HG02678 (cell line): ENCODE measurements around the gene CPA1.

ENCODE experiments used
- ATAC-seq: cut with Tn5 transposase; IDR thresholded peaks from one replicate; pipeline ENCODE4 v1.9.1; 2021; ENCODE audit warnings: mild to moderate bottlenecking, moderate library complexity; ENCODE audit not compliant: unreplicated experiment

The CPA1 gene

DNA sequence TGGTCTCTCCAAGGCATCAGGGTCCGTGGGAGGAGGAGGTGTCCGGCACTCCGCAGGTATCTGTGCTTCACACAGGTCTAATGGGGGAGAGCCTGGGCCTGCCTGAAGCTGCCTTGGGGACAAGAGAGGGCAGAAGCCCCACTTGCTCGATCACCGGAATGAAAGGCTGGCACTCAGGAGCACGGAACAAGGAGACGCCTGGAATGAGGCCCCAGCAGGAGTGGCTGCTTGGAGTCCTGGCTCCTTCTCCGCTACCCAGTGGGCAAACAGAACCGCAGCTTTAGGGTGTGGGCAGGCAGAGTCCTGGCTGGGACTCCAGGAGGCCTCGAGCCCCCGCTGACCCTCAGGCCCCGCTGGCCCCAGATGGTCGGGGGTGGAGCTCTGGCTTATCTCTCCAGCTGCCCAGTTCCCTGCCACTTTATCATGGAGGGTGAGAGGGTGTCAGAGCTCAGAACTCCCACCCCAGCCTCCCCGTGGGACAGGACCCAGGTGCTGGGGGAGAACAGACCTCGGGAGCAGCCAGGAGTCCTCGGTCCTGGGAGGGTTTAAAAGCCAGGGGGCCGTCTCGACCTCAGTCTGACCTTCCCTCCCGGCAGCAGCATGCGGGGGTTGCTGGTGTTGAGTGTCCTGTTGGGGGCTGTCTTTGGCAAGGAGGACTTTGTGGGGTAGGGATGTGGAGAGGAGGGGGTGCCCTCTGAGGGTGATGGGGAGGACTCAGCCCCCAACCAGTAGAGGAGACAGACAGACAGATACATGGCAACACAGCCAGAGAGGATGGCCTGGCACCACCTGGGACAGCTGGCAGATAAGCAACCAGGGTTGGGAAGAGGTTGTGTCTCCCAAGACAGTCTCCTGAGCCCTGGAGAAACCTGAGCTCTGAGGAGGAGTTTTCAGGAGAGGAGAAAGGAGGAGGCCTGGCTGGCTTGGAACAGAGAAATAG, at the start of gene CPA1:
Gene CPA1, plus strand, starts transcription at position 574 of the 940 bp plus-strand sequence. Its CDS starts 27 bp downstream, at position 601.
- ATAC-seq: no peak

GRCh38 chr7:130332259-130333053, 47.8 kb upstream of the CPA1 start:
- no peak for ATAC-seq

DNA sequence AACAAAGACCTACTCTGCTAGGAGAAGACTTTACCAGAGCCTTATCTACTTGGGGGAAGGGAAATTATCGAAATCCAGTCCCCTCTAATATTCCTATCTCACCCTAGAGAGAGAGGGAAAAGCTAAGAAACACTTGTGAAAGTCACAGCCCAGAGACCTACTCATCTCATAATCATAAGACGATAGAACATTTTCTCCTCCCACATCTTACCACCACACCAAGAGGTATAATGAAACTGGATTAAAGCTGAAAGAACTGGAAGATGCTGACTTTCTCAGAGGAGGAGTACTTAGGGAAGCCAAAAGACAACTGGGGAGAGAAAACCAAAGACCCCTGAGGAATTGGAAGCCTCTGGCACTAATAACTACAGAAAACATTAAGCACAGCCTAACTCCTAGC, 46.5 kb upstream of the CPA1 start:
- ATAC-seq: no peak

GRCh38 chr7:130334274-130334673, 46.0 kb upstream of the CPA1 start:
- ATAC-seq: no peak

GRCh38 chr7:130337410-130337971, 42.8 kb upstream of the CPA1 start:
- ATAC-seq: no peak

GRCh38 chr7:130338233-130338632, 42.1 kb upstream of the CPA1 start:
- no peak for ATAC-seq

DNA sequence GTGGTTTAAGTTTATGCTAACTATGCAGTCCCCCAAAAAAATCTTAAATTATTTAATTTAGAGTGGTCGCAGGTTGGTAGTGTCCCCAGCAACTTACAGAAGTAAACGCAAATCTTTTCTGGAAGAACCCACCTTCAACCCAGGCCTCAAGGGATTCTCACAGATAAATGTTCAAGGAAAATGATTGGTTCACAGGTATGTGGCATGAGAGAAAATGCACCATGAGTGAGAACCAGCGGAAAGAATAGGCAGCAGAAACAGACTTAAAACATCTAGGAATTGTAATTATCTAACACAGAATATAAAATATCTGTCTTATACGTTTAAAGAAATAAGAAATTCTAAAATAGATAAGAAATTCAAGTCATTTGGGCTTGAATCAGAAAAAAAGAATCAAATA, 38.4 kb upstream of the CPA1 start:
- no peak for ATAC-seq

DNA sequence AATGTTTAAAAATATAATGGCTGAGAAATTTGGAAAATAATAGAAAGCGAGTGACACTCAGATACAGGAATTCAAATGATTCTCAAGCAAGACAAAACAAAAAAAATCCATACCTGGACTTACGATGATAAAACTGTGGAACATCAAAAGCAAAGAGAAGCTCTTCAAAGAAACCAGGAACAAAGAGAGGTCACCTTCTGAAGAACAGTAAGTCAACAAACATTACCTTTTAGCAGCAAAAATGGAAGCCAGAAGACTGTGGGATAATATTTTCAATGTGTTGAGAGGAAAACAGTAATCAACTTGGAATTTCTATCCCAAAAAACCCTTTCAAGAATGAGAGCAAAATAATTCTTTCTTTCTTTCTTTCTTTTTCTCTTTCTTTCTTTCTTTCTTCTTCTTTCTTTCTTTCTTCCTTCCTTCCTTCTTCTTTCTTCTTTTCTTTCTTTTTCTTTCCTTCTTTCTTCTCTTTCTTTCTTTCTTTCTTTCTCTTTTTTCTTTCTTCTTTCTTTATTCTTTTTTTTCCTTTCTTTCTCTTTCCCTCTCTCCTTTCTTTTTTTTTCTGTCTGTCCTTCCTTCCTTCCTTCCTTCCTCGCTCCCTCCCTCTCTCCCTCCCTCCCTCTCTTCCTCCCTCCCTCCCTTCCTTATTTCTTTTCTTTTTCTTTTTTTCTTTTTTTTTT, 37.5 kb upstream of the CPA1 start:
- ATAC-seq: no peak

DNA sequence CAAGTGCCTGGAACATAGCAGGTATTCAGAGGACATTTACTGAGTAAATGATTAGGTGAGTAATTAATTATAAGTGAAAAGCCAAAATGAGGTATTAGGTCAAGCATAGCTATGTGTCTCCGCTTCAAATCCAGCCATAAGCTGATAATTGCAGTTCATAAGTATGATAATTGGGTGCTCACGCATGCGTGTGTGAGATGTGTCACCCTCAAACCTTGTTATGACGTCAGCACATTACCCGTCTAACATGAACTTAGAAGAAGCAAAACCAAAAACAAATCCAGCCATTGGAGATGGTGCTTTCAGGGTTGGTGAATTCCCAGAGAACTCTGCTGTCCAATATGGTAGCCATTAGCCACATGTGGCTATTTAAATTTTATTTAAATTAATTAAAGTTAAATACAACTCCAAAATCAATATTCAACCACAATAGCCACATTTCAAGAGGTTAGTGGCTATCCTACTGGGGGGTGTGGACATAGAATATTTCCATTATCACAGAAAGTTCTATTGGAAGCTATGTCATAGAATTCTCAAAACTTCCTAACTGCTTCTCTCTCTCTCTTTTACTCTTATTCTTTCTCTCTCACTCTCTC, 35.9 kb upstream of the CPA1 start, which contains the start of gene CPA5:
Gene CPA5, plus strand, starts transcription at position 546 of the 596 bp plus-strand sequence. CDS start 1,670 bp downstream, outside the sequence.
- ATAC-seq: no peak

GRCh38 chr7:130345136-130345535, 35.2 kb upstream of the CPA1 start:
- ATAC-seq: no peak

DNA sequence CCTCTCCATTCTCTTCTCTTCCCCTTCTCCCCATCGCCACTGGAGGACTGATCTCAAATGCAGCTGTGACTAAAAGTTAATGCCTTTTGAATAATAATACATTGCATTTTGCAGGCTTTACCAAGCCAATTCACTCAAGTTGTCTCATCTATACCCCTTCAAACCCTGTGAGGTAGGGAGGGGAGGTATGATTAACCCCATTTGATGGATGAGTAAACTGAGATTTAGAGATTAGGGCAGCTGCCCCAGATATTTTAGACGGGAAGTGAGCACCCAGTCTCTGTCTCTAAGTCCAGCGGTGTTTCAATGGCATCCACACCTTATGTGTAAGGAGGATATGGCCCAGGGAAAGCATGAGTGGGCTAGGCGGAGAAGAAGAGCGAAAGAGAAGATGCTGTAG, 34.6 kb upstream of the CPA1 start:
- ATAC-seq: no peak

GRCh38 chr7:130346177-130346905, 34.0 kb upstream of the CPA1 start:
- no peak for ATAC-seq

DNA sequence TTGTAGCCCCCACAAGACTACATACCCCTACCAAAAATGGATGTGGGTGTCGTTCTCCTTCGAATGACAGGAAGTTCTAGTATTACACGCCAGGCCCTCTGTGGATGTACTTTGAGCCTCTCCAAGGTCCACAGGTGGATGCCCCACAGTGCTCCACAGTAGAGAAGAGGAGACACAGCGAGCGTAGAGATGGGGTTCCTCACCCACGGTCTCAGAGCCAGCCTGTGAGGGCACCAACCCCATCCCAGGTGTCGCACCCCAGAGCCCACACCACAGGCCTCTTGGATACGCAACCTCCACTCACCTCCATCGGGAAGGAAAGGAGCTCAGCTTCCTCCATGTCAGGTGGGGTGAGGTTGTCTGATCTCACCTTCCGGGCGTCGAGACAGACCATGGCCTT, 33.4 kb upstream of the CPA1 start:
- no peak for ATAC-seq

- no peak for ATAC-seq
Measured at GRCh38 chr7:130349911-130350782, 30.1 kb upstream of the CPA1 start.

DNA sequence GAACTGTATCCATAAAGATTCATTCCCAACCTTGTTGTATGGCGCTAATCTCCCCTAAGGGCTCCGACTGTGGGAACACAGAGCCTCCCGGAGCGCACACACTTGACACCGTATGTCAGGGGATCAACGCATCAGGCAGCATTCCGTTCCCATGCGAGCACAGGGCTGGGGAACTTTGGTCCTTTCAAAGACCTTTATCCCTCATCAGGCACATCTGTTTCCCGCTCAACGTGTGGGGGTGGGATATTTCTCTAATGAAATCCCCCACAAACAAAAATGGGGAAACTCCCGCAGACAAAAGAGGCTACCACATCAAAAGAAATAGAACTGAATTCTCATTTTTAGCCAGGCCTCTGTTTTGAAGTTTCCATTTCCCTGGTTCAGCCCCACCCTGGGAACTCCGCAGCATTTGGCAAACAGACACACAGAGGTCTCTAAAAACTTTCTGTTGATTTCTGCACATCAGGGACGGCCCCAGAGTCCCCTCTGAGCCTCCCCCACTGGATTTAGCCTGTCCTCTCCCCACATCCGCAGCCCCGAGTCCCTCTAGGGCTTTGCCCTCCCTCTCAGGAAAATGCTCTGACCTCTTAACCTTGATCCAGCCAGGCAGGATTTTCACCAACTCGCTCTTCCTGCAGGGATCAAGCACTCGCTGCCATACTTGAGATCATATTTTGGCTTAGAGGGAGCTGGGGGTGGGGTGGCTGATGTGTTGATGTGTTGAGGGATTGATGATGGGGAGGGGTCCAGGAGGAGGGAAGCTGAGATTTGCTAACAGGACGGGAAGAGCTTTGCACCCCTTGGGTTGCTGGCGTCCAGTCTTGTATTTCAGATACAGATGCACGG, 29.1 kb upstream of the CPA1 start:
- ATAC-seq: no peak

- ATAC-seq: no peak
Measured at GRCh38 chr7:130351791-130352090, 28.6 kb upstream of the CPA1 start.

DNA sequence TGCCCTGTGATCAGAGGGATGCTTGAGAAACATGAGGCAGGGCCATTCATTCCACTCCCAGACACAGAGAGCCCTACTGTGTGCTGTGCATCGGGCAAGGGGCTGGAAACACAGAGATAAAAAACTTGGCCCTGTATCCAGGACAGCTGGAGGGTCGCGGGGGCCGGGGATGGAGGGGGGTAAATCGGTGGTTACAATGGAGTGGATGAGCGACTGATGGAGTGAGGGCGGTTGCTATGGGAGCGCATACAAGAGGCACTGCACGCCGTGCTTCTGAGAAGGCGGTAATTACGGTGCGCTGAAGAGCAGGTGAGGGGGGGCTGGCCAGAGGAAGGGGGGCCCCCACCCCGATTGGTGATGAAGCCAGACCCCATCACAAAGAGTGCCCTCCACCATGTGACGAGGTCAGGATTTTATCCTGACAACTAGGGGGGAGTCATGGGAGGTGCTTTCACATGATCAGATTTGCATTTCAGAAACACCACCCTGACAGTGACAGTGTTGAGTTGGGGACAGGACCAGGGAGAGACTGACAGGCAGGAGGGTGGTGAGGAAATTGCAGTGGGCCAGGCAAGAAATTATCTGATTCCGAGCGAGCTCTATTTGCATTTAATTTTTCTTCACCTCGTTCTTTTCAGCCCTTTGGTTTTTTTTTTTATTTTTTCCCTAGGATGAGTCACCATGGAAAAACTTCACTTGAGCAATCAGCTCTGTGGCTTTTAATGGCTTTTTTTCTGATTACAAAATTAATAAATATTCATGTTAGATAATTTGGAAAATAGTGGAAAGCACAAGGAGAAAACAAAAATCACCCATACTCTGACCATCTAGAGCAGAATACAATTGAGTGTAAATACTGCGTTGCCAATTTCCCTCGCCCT, 27.9 kb upstream of the CPA1 start:
- ATAC-seq: no peak
